H7 (cell line): ENCODE data around the gene EXOC7. TPM values are rescaled to one million over a fixed set of nuclear protein-coding genes. Genes with fewer than 3 reads are reported as not detected.

Experiments
- DNase-seq: peaks from one replicate; pipeline ENCODE4 v3.0.0; 2012
- H3K27me3 ChIP-seq: 2 replicates; pipeline ENCODE4 v1.6.0; 2011; ENCODE audit warnings: mild to moderate bottlenecking, low read length; ENCODE audit not compliant: control insufficient read depth, insufficient read depth
- H3K36me3 ChIP-seq: replicated peaks from 2 replicates; pipeline ENCODE4 v1.5.1; 2011; ENCODE audit warnings: low read length; ENCODE audit not compliant: control insufficient read depth, insufficient read depth
- H3K4me3 ChIP-seq: 2 replicates; pipeline ENCODE4 v1.5.1; 2011; ENCODE audit warnings: low read depth, mild to moderate bottlenecking, control low read depth, low read length, moderate library complexity; ENCODE audit not compliant: insufficient read depth
- total RNA-seq: library from RNA; depleted of rRNA; stranded (reverse); fragments of >200 nt; shearing (Covaris generic); gene quantifications from 2 replicates; pipeline ENCODE4 v1.2.3, GENCODE V29; 2014

Gene EXOC7
- total RNA-seq, 1 experiment from 2014 or later = 87.7 TPM

- peaks cover 2% of the 10 kb centered on the region; the same call in 1 of the 2 replicates for H3K27me3 ChIP-seq
- no peak overlapping the region for H3K4me3 ChIP-seq
- no peaks in the 10 kb centered on the region for H3K36me3 ChIP-seq
- DNase-seq = peak; percentile 45
Observed at GRCh38 chr17:76119409-76120371, 16.1 kb upstream of the EXOC7 start.

DNA sequence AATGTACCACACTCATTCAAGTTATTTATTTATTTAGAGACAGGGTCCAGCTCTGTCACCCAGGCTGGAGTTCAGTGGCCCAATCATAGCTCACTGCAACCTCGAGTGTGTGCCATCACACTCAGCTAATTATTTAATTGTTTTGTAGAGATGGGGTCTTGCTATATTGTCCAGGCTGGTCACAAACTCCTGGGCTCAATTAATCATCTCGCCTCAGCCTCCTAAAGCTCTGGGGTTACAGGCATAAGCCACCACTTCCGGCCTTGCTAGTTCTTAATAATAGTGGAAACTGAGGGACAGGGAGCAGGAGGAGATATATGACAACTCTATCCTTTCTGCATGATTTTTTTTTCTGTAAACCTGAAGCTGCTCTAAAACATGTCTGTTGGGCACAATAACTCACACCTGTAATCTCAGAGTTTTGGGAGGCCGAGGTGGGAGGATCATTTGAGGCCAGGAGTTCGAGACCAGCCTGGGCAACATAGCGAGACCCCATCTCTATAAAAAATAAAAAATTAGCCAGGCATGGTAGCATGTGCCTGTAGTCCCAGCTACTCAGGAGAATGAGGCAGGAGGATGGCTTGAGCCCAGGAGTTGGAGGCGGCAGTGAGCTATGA is 11.7 kb upstream of the EXOC7 start:
- Histone ChIP-seq H3K4me3 (no peak overlapping the region), H3K36me3 (no peaks in the 10 kb centered on the region), H3K27me3 (no peaks in the 10 kb centered on the region)
- DNase-seq = no peak

- no peaks in the 10 kb centered on the region for H3K36me3 ChIP-seq
- H3K4me3 ChIP-seq = no peak overlapping the region
- no peaks in the 10 kb centered on the region for H3K27me3 ChIP-seq
- DNase-seq = no peak
Observed at GRCh38 chr17:76111956-76112355, 8.4 kb upstream of the EXOC7 start.

DNA sequence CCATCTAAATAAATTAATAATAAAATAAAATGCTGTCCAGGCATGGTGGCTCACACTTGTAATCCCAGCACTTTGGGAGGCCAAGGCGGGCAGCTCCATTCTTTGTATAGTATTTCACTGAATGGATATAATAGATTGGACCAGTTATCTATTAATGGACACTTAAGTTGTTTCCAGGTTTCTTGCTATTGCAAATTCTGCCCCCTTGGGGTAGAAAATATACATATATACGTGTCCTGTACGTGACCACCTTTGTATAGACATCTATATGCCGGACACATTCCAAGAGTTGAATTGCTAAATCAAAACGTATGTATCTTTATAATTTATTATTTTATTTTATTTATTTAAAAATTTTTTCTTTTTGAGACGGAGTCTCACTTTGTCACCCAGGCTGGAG is 3.9 kb upstream of the EXOC7 start:
- no peak for DNase-seq
- Histone ChIP-seq H3K4me3 (no peak overlapping the region), H3K27me3 (no peaks in the 10 kb centered on the region), H3K36me3 (no peaks in the 10 kb centered on the region)

DNA sequence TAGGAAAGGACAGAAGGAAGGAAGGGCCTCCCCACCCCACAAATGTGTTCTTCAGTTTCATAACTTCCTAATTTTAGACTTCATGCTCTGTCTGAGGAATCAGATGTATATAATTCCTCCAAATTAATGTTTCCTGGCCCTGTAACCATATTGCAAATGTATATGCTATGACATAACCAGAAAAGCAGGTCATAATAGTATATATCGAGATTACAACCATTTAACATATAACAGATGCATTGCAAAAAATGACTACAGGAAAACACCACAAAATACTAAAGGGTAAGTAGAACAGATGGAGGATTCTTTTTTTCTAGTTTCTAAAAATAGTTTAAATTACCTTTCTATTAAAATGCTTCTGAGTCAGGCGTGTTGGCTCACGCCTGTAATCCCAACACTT is 3.1 kb upstream of the EXOC7 start:
- DNase-seq = no peak
- peaks cover 4% of the 10 kb centered on the region for H3K36me3 ChIP-seq
- no peak overlapping the region for H3K4me3 ChIP-seq
- no peaks in the 10 kb centered on the region for H3K27me3 ChIP-seq

DNA sequence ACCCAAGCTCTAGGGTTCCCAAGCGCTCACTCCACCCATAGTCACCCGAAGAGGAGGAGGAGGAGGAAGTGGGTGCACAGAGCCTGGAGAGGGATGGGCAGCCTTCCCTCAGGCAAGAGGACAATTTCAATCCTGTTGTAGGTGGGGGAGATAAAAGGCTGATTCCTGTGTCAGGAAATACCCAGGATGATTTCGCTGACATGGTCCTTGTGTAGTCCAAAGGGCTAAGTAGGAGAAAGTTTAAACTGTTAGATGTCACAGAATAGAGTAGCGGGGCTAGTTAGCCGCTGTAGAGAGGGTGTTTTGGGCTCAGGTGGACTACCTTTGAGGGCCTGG is 1.3 kb upstream of the EXOC7 start:
- Histone ChIP-seq H3K27me3 (no peaks in the 10 kb centered on the region), H3K36me3 (peaks cover 12% of the 10 kb centered on the region), H3K4me3 (no peak overlapping the region)
- DNase-seq = peak; percentile 14

DNA sequence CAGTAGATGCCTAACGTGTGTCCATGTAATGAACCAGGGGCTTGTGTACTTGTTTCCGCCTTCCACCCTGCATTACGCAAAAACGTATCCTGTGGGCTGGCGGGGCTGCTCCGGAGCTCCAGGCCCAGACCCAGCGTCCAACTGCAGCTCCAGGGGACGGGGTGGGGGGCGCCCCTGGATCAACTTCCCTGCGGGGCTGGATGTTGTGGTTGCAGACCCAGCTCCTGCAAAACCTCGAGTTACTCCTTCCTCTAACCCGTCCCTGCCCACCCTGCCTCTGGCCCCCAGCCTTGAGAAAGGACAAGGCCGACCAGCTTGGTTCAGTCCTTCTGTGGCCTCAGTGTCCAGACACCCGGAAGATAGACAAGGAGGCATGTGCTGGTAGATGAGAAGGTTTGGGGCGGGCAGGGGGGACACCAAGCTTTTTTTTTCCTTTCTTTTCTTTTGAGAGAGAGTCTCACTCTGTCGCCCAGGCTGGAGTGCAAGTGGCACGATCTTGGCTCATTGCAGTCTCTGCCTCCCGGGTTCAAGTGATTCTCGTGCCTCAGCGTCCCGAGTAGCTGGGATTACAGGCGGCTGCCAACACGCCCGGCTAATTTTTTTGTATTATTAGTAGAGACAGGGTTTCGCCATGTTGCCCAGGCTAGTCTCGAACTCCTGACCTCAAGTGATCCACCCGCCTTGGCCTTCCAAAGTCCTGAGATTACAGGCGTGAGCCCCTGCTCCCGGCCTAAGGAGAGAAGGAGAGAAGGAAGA is 731 bp upstream of the EXOC7 start:
- no peaks in the 10 kb centered on the region for H3K27me3 ChIP-seq
- H3K36me3 ChIP-seq = peaks cover 16% of the 10 kb centered on the region
- peak overlapping the region; percentile 89 for H3K4me3 ChIP-seq
- peak; percentile 59 for DNase-seq

DNA sequence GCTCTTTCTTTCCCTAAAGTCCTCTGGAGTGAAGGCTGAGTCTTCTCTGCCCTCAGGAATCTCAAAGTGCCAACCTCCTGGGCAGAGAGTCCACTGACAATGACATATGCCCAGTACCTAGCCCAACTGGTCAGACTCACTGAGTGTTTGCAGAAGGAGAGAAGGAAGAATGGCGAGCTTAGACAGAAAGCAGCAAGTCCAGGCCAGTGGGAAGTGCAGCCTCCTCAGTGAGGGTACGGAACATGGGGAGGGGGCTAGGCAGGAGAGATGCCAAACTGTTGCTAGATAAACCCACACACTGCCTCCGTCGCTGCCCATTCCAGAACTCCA is 678 bp downstream of the EXOC7 start:
- H3K4me3 ChIP-seq = peak overlapping the region; percentile 89
- peaks cover 16% of the 10 kb centered on the region for H3K36me3 ChIP-seq
- DNase-seq = no peak
- H3K27me3 ChIP-seq = no peaks in the 10 kb centered on the region

DNA sequence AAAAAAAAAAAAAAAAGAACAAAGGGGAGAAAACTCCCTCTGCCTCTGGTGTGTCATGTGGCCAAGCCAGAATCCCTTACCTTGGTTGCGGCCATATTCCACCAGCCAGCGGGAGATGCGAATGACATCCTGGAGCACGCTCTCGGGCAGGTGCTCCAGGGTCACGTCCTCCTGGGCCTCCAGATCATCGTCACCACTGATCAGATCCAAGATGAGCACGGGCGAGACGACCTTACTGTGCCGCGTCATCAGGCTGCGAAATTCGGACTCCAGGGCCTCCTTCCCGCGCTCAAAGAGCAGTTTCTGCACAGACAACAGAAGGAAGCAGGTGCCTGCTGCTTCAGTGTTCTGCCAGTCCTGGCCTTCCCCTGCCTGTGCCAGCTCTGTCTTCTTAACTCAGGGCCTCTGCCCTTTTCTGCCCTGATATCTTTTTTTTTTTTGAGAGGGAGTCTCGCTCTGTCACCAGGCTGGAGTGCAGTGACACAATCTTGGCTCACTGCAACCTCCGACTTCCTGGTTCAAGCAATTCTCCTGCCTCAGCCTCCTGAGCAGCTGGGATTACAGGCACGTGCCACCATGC is 5.8 kb downstream of the EXOC7 start:
- no peak overlapping the region for H3K4me3 ChIP-seq
- peaks cover 34% of the 10 kb centered on the region for H3K36me3 ChIP-seq
- DNase-seq = no peak
- H3K27me3 ChIP-seq = no peaks in the 10 kb centered on the region

GRCh38 chr17:76095943-76096342 is 7.6 kb downstream of the EXOC7 start:
- H3K27me3 ChIP-seq = no peaks in the 10 kb centered on the region
- DNase-seq = peak; percentile 9
- H3K36me3 ChIP-seq = peaks cover 25% of the 10 kb centered on the region
- H3K4me3 ChIP-seq = no peak overlapping the region

GRCh38 chr17:76094046-76094445 is 9.5 kb downstream of the EXOC7 start:
- DNase-seq = no peak
- Histone ChIP-seq H3K4me3 (no peak overlapping the region), H3K36me3 (peaks cover 22% of the 10 kb centered on the region), H3K27me3 (no peaks in the 10 kb centered on the region)

- peak; percentile 24 for DNase-seq
- Histone ChIP-seq H3K4me3 (no peak overlapping the region), H3K36me3 (peaks cover 21% of the 10 kb centered on the region), H3K27me3 (no peaks in the 10 kb centered on the region)
Observed at GRCh38 chr17:76092526-76093413, 10.8 kb downstream of the EXOC7 start.

- Histone ChIP-seq H3K27me3 (no peaks in the 10 kb centered on the region), H3K4me3 (no peak overlapping the region), H3K36me3 (peaks cover 24% of the 10 kb centered on the region)
- peak; percentile 37 for DNase-seq
Observed at GRCh38 chr17:76091526-76092286, 11.9 kb downstream of the EXOC7 start.
